Stimulated activated naive CD4-positive, alpha-beta T cell treated with Interleukin-2 at 50 U/mL for 16 hours (primary cell): Measurements from ENCODE around the gene FAM20B.
"Not testable (repeated sequence)": the region's sequence is repeated elsewhere in the genome, so short reads cannot be mapped to it uniquely, and the experiment has no call there.

Experiments
- DNase-seq: peaks from one replicate; lab custom pipeline; 2025; lab: John Stamatoyannopoulos, UW

Gene FAM20B, protein sequence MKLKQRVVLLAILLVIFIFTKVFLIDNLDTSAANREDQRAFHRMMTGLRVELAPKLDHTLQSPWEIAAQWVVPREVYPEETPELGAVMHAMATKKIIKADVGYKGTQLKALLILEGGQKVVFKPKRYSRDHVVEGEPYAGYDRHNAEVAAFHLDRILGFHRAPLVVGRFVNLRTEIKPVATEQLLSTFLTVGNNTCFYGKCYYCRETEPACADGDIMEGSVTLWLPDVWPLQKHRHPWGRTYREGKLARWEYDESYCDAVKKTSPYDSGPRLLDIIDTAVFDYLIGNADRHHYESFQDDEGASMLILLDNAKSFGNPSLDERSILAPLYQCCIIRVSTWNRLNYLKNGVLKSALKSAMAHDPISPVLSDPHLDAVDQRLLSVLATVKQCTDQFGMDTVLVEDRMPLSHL

GRCh38 chr1:179025125-179025974 lies at the start of gene FAM20B:
TSS of gene FAM20B (plus strand) at chr1:179025894. CDS start at chr1:179043848, 17,954 bp downstream.
- peak; percentile 92 for DNase-seq

DNA sequence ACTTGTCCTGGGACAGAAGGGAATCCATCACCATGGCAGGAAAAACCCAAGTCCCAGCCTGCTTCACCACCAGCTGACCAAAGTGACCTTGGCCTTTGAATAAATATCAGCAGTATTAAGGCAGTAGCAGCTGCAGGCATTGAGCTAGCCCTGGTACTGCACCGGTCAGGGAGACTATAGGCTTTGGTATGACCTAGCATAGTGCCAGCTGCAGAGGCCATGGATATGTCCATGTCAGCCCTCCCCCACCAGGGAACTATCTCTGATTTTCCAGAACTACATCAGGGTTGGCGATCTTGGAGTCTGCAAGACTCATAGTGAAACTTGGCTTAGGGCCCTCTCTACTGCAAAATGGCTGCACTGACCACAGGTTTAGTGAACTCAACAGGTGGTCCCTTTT lies 49.2 kb upstream of the FAM20B start:
- DNase-seq = no peak

- DNase-seq = no peak
These were observed 39.5 kb upstream of the FAM20B start for GRCh38 chr1:178986204-178986603.

GRCh38 chr1:178988198-178988597 lies 37.5 kb upstream of the FAM20B start:
- DNase-seq = not testable (repeated sequence)

DNA sequence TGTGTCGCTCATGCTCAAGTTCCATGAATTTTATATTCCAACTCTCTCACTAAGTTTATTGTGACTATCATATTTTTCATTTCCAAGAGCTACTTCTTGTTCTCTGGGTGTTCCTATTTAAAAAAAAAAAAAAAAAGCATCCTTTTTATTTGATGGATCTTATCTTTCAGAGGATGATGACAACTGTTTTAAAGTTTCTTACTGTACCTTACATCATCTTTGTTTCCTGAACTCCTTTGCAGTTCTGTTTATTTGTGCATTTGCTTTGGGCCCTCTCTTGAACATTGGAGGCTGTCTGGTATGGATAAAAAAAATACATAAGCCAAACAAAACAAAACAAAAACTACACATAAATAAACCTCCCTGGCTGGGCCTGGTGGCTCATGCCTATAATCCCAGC lies 32.1 kb upstream of the FAM20B start:
- DNase-seq = no peak

DNA sequence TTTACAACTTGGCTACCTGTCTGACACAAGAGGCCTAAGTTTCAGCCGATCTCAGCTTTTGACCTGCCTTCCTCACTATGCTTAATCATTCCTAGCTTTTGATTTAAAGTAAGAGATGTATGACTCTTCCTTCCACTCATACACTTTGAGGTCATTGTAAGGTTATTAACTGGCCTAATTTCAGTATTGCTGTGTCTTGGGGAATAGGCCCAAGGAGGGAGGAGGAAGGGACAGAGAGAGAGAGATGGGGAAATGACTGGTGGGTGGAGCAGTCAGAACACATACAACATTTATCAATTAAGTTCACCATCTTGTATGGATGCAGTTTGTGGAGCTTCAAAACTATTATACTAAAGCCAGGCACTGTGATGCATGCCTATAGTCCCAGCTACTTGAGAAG lies 28.3 kb upstream of the FAM20B start:
- no peak for DNase-seq

DNA sequence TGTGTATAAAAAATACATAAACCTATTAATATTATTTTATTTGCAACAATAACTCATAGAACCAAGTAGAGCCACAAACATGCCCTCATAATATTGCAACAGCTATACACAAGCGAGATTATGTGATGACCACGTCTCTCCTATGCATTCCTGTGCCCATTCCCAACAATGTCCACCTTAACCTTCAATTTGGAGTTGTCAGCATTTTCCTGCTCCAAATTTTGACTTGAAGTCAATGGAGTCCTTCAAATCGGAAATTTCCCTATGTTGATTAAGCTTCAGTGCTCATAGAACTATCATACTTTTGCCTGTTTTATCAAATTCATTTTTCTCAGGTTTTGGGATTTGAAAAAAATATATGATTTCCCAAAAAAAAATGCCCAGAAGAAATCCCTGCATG lies 27.4 kb upstream of the FAM20B start:
- DNase-seq = no peak

DNA sequence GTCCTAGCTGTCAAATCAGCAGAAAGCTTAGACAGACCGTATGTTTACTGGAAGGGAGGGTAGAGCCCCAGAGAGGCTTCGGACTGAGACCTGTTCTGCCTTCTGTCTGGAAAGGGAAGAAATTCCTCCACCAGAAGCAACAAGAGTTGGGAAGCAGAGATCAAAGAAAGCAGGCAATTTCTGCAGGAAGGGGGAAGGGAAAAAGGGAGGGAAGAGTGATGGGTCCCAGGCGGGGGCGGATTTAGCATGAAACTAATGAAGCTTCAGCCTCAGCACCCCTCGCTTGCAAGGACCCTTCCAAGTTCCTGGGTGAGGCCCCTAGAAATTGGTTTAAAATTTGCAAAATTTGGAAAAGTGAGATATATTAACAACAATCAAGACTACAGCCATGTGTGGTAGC lies 26.6 kb upstream of the FAM20B start:
- no peak for DNase-seq

DNA sequence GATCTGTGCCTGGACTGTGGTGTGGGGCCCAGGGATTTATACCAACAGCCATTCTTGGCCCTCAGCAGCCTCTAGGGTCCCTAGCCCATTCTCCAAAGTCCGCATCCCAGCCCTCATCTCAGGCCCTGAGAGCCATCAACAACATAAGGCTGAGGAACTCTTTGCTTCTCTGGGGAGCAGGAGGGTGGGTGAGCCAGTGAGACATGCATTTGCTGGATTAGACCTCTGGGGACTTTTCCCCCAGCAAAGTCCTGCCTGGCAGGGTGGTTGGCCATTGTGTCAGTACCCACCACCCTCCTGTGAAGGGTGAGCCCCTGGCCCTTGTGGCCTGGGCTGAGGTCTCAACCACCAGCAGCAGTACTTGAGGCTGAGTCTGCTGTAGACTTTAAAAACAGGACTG lies 24.2 kb upstream of the FAM20B start:
- no peak for DNase-seq

GRCh38 chr1:179002064-179002463 lies 23.6 kb upstream of the FAM20B start:
- DNase-seq = not testable (repeated sequence)

GRCh38 chr1:179002552-179003345 lies 22.9 kb upstream of the FAM20B start:
- peak; percentile 57 for DNase-seq

DNA sequence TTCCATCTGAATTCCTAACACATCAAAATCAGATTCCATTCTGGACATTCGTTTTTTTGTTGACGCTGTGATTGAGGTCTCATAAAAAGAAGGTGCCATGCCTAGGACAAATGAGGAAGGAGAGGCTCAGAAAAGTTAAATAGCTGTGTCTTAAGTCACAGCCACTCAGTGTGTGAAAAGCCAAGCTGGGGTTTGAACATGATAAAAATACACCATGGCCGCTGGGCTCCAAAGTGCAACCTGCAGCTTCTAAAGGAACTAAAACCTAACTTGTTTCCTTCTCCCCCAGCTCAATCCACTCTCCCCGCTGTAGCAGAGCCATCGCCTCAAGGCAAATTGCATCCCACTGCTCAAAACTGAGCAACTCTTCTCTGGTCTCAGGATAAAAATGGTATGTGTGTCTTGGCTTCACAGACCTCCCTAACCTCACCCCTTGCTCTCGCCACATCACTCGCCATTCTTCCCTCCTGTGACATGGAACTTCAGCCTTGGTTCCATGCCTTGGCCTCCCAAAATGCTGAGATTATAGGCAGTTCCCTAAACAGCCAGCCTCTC lies 22.1 kb upstream of the FAM20B start:
- no peak for DNase-seq

DNA sequence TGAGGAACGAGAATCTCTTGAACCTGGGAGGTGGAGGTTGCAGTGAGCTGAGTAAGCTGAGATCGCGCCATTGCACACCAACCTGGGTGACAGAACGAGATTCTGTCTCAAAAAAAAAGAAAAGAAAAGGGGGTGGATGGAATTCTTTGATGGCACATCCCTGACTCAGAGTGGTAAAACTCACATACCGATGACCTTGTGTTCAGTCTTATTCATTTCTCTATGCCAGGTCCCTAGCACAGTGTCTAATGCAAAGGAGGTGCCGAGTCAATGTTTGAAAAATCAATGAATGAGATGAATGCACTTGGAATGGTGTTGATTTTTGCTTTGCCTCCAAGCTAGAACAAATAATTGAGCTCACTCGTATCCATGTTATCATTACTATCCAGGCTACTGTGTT lies 18.5 kb upstream of the FAM20B start:
- DNase-seq = no peak

- no peak for DNase-seq
These were observed 15.0 kb upstream of the FAM20B start for GRCh38 chr1:179010671-179011070.

GRCh38 chr1:179012038-179012437 lies 13.7 kb upstream of the FAM20B start:
- DNase-seq = no peak

DNA sequence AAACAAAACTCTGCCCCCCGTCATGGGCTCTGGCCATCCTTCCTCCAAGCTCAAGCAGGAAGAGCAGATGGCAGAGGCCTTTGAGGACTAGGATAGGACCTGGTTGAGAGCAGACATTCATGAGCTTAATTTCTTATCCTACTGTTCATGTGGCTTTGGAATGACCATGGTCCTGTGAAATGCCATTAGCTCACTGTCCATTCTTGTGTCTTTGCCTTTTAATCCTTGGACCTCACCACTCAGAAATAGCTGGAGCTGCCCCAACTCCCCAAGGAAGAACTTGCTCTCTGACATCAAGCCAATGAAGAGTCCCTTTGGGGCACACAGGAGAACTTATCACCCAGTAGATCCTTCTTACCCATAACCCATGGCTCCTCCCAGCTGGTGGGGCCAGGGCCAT lies 11.6 kb upstream of the FAM20B start:
- no peak for DNase-seq

GRCh38 chr1:179015396-179015795 lies 10.3 kb upstream of the FAM20B start:
- DNase-seq = no peak

DNA sequence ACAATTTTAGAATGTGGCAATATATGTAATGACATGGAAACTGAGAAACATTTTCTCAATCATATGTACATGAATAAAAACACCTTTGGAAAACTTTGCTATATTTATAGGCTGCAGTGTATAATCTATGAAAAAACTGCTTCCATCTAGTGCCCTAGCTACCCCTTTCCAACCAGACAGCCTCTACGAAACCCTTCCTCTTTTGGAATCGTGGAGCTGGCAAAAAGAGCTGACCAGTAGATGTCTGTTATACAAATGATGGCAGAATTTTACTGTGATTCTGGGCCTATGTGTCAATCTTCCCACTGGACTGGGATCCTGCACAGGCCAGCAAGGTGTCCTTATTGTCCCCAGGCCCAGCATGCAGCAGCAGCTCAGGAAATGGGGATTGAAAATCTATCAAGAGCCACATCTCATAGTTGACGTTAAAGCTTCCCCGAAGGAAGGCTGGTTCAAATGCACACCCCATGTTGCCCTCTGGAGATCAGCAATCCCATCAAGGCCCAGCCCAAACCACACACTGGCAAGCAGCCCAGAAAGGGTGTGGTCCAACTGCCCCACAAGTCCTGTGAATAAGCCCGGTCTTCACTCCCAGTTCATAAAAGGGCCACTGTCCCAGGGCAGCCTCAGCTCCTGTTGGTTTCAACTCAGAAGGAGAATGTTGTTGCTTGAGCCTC lies 8.8 kb upstream of the FAM20B start:
- DNase-seq = no peak

DNA sequence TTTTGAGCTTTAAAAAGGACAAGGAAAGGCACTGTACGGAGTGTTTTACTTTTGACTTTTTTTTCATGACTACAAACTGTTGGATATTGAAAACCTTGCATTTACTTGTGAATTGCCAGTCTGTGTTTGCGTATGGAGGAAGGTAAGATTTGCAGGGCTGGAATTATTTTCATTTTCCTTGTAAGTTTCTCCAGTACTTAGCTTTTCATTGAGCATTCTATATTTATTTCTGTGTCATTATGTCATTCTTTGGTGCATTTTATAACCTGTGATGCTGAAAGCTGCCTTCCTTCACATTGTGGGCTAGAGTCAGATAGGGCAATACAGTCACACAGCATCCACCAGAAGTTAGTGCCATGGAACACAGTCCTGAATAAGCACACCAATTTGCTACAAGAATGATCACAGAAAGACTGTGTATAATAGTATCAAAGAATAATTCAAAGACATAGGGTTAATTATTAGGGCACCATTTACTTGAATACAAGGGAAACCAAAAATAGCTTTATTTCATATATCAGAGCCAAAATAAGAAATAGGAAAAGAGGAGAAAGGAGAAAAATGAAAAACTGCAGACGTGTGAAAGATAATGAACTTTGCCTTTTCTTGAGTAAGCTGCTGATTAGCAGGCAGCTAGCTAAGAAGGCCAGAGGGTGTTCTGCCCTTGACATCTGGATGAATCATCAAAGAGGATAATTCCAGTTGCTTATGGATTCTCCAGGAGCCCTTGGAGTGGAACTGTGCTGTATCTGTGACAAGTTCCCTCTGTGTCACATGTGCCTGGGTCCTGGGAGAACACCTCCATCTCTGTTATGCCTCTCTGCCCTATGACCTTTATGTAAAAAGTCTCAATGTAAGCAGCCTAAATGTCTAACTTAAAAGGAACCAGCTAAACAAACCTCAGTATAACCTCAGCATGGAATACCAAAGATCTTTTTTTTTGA lies 8.0 kb upstream of the FAM20B start:
- DNase-seq = no peak

DNA sequence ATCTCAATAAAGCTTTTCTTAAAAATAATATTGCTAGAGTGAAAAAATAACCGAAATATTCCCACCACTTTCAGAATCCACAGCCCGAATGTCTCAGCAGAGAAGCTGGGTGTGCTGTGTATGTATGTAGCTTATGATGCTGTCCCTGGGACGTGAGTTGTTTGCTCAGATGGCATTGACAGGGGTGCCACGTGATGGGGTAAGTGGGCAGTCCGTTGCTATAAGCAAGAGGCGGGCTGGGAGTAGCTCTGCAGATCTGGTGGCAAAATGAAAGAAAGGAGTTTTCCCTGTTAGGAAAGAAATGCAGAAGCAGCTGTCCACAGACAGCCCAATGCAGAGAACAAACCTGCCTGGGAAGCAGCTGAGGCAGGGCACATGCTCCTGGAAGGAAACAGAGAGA lies 3.8 kb upstream of the FAM20B start:
- DNase-seq = no peak
